K562 (cell line): ENCODE measurements around the gene SLC28A1. TPM values are rescaled to one million over a fixed set of nuclear protein-coding genes. Genes with fewer than 3 reads are reported as not detected.
A peak's percentile ranks its signal among the peaks of the same experiment; 100 is the strongest.

Experiments
- ATAC-seq: fragments of 200-7000 bp; cut with Tn5 transposase; 3 replicates; pipeline ENCODE4 v1.9.1; 2020; ENCODE audit warnings: moderate library complexity
- BruUV-seq: library from RNA; stranded (reverse); fragments of 400-500 nt; replicated peaks from 2 replicates; lab custom pipeline; 2021; lab: Mats Ljungman, UMichigan
- CTCF ChIA-PET: fragments of 300-600 bp; formaldehyde crosslinking; extraction: SDS; loops from one replicate; lab custom pipeline; 2021; ENCODE audit warnings: low intra/inter-chr PET ratio; lab: Yijun Ruan, JAX
- POLR2A ChIA-PET: fragments of 300-600, 350-650 bp; sonication (Branson Sonifier 250); formaldehyde crosslinking; extraction: SDS; loops from one replicate; lab custom pipeline; 2021; ENCODE audit warnings: antibody characterized with exemption, inconsistent platforms; lab: Yijun Ruan, JAX
- DNase-seq, 4 experiments: peaks; one replicate each; pipeline versions ENCODE4 v3.0.0 to v3.0.0-alpha.2; 2011 to 2018; ENCODE audit warnings: low spot score in 3 of 4, mixed read lengths in 3 of 4; ENCODE audit errors: extremely low read depth in 1 of 4
- FAIRE-seq: peaks from 2 replicates; lab custom pipeline; 2011; peaks lifted over from hg19 to GRCh38; lab: Jason Lieb, UNC
- H2AFZ ChIP-seq: 2 replicates; pipeline ENCODE4 v1.6.0; 2011; ENCODE audit warnings: low read depth, low read length, control low read depth, inconsistent platforms
- H3K27ac ChIP-seq: fragments of 200-600 bp; 3 replicates; pipeline ENCODE4 v1.8.0; 2011; ENCODE audit warnings: low read depth, mild to moderate bottlenecking, control low read depth, inconsistent platforms, low read length, moderate library complexity, mixed read lengths; ENCODE audit errors: extremely low read depth
- H3K27me3 ChIP-seq, 2 experiments: fragments of 300-600 bp in 1 of 2; 2 replicates in 1 of 2; 3 replicates in 1 of 2; pipeline versions ENCODE4 v1.6.0 to v1.8.0; 2011; ENCODE audit warnings: inconsistent platforms in 2 of 2, low read length in 2 of 2, mild to moderate bottlenecking in 1 of 2, mixed read lengths in 1 of 2, moderate library complexity in 1 of 2; ENCODE audit not compliant: control insufficient read depth in 2 of 2, insufficient read depth in 2 of 2
- H3K36me3 ChIP-seq: fragments of 300-600 bp; 3 replicates; pipeline ENCODE4 v1.8.0; 2011; ENCODE audit warnings: mild to moderate bottlenecking, low read length, inconsistent platforms; ENCODE audit not compliant: control insufficient read depth, insufficient read depth
- H3K4me1 ChIP-seq, 2 experiments: fragments of 200-600 bp in 1 of 2; replicated peaks in 1 of 2; 2 replicates in 1 of 2; 3 replicates in 1 of 2; pipeline versions ENCODE4 v1.5.1 to v1.8.0; 2011; ENCODE audit warnings: inconsistent platforms in 2 of 2, low read length in 2 of 2, mild to moderate bottlenecking in 1 of 2, mixed read lengths in 1 of 2, moderate library complexity in 1 of 2; ENCODE audit not compliant: control insufficient read depth in 2 of 2, insufficient read depth in 2 of 2
- H3K4me2 ChIP-seq: 2 replicates; pipeline ENCODE4 v1.6.1; 2011; ENCODE audit warnings: low read length, control low read depth, inconsistent platforms, mixed read lengths; ENCODE audit not compliant: insufficient read depth
- H3K4me3 ChIP-seq: fragments of 200-600 bp; sonication (generic), shearing (Covaris generic); 2 replicates; pipeline ENCODE4 v1.5.1; 2016; ENCODE audit warnings: control low read depth, inconsistent platforms
- H3K79me2 ChIP-seq: fragments of 200-600 bp; 3 replicates; pipeline ENCODE4 v1.8.0; 2011; ENCODE audit warnings: low read length, inconsistent platforms; ENCODE audit not compliant: control insufficient read depth, insufficient read depth
- H3K9ac ChIP-seq, 2 experiments: 2 replicates each; pipeline versions ENCODE4 v1.6.0 to v1.6.1; 2011; ENCODE audit warnings: low read depth in 2 of 2, low read length in 2 of 2, control low read depth in 1 of 2, inconsistent platforms in 1 of 2, mild to moderate bottlenecking in 1 of 2, mixed read lengths in 1 of 2; ENCODE audit not compliant: insufficient read depth in 1 of 2
- H3K9me1 ChIP-seq: one replicate; pipeline ENCODE4 v1.6.0; 2011; ENCODE audit warnings: inconsistent platforms, mild to moderate bottlenecking, low read length, moderate library complexity; ENCODE audit not compliant: control insufficient read depth, insufficient read depth
- H3K9me3 ChIP-seq: replicated peaks from 2 replicates; pipeline ENCODE4 v1.5.1; 2011; ENCODE audit warnings: low read depth, low read length, inconsistent platforms; ENCODE audit not compliant: control insufficient read depth, insufficient read depth
- H4K20me1 ChIP-seq: replicated peaks from 2 replicates; pipeline ENCODE4 v1.6.1; 2011; ENCODE audit warnings: low read length, inconsistent platforms, mixed read lengths; ENCODE audit not compliant: control insufficient read depth, insufficient read depth
- POLR2A ChIP-seq: fragments of 450-650 bp; conservative IDR thresholded peaks from 2 replicates; pipeline ENCODE4 v1.6.1; 2016
- ZBTB33 ChIP-seq: sonication (generic); formaldehyde crosslinking; IDR thresholded peaks from 2 replicates; pipeline ENCODE4 v1.8.1; 2023; ENCODE audit warnings: mild to moderate bottlenecking, missing genetic modification reagents
- ZFPM2 ChIP-seq: fragments of 250-450 bp; sonication (Bioruptor Pico); IDR thresholded peaks from 2 replicates; pipeline ENCODE4 v1.5.1; 2022; ENCODE audit warnings: mild to moderate bottlenecking
- WGBS: fragments of 100-300 bp; shearing (Covaris generic); methylation state at CpG from one replicate; pipeline ENCODE4 v1.1.6; 2016; ENCODE audit warnings: low coverage, mixed read lengths; ENCODE audit not compliant: insufficient coverage; ENCODE audit errors: missing lambda C conversion rate; 5-methylcytosine and 5-hydroxymethylcytosine counted together
- in situ Hi-C: fragments of 300-500 bp; cut with MboI; formaldehyde crosslinking; loops from 4 replicates; pipeline ENCODE4 v1.15.0; 2018; ENCODE audit warnings: inconsistent platforms, mixed read lengths
- intact Hi-C: fragments of 100-400 bp; cut with micrococcal nuclease; formaldehyde crosslinking; loops from 2 replicates; pipeline ENCODE4 v1.14.2; 2022
- polyA plus RNA-seq, 8 experiments: library from polyadenylated mRNA; depleted of rRNA in 4 of 8; stranded (reverse) in 5 of 8; unstranded in 3 of 8; fragments of >200 nt; fragmentation: Nextera tagmentation in 2 of 8; fragmentation: Illumina TruSeq in 1 of 8; extraction: Ambion mirVana in 2 of 8; extraction: Trizol in 1 of 8; gene quantifications; 2 replicates each; pipeline versions ENCODE4 v1.2.1 to v1.2.3, GENCODE V29; 2011 to 2014; ENCODE audit warnings: inconsistent platforms in 1 of 8, missing spikeins in 1 of 8
- total RNA-seq, 7 experiments: library from RNA; depleted of rRNA in 6 of 7; stranded (reverse); fragments of >200 nt in 6 of 7; fragmentation: Illumina TruSeq in 2 of 7; extraction: Trizol in 2 of 7; gene quantifications; 2 replicates each; pipeline versions ENCODE4 v1.2.1 to v1.2.3, GENCODE V29; 2011 to 2021; ENCODE audit warnings: low replicate concordance in 1 of 7

SLC28A1 gene
- total and polyA plus RNA-seq, 9 of the 15 experiments (the other 6 are each of a cell fraction or from before 2014, with no cell fraction given): 0.04 TPM; not detected in 8

GRCh38 chr15:84874981-84875699 lies 9.3 kb upstream of the SLC28A1 start:
- Histone ChIP-seq H3K9ac (no peak overlapping the region), H3K9me3 (no peaks in the 10 kb centered on the region), H3K4me2 (no peak overlapping the region), H3K27me3 (peaks cover 20 to 28% of the 10 kb centered on the region in 2 experiments; a peak in 4 of 5 replicates), H3K27ac (no peak overlapping the region), H3K79me2 (no peaks in the 10 kb centered on the region), H3K4me1 (no peaks in the 10 kb centered on the region; a peak in 2 of 5 replicates), H2AFZ (peak overlapping the region; percentile 19; the same call in 1 of the 2 replicates), H3K4me3 (no peak overlapping the region), H3K9me1 (no peaks in the 10 kb centered on the region), H4K20me1 (no peaks in the 10 kb centered on the region), H3K36me3 (no peaks in the 10 kb centered on the region)
- FAIRE-seq (no peak), DNase-seq (no peak), ATAC-seq (no peak)
- 8% methylated on average over 5 of the region's 5 CpGs for WGBS
- CTCF ChIA-PET: no interaction called here
- TF ChIP-seq POLR2A (no peak), ZBTB33 (no peak), ZFPM2 (CRISPR knock-in tag) (no peak)
- BruUV-seq: no TSS peak
- intact Hi-C loops (loop anchor here (5.0 kb wide), 1 partner anchor 52 kb away; no protein-coding TSS in a partner anchor), in situ Hi-C loops (loop anchor here (25.0 kb wide), 1 partner anchor 288 kb away; no protein-coding TSS in a partner anchor)
- POLR2A ChIA-PET: no interaction called here
